HT-29 (cell line): ENCODE measurements around the gene COPS7B. TPM values are rescaled to one million over a fixed set of nuclear protein-coding genes. Genes with fewer than 3 reads are reported as not detected.

ENCODE experiments used
- DNase-seq: peaks from one replicate; pipeline ENCODE4 v3.0.0-alpha.2; 2015; ENCODE audit warnings: low spot score
- total RNA-seq: library from RNA; depleted of rRNA; stranded (reverse); fragments of >200 nt; shearing (Covaris generic); gene quantifications from 2 replicates; pipeline ENCODE4 v1.2.3, GENCODE V29; 2014

The COPS7B gene
- total RNA-seq, 1 experiment from 2014 or later, result 35.4 TPM

DNA sequence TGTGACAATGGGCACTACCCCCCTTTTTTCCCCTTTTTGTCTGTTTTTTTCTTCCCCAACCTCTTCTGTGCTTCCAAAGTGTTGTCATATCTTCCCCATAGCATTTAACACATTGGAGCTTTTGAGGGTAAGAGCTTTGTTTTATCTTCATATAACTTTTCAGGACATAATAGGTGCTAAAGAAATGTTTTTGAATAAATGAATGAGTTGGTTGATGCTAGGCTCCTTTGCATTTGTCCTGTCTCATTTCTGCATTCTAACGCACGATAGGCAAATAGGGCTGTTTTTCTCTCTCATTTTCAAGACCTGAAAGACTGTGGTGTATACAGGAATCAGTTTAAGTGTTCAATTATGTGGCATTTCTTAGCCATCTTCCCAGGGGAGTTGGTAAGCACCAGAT lies 832 bp upstream of the COPS7B start:
- no peak for DNase-seq

DNA sequence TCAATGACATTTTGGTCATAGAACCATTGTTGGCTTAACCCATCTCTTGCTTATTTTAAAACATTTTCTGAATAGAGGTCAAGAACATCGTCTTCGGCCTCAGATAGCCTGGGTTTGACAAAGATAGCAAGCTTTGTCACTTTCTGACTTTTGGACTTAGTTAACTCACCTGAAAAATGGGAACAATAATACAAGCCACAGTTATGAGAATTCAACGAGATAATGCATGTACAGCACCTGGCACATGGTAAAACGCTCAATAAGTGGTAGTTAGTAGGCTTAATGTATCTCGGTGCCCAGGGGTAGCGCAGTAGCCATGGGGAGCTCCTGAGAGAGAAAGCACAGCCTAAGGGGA lies 446 bp upstream of the COPS7B start:
- no peak for DNase-seq

DNA sequence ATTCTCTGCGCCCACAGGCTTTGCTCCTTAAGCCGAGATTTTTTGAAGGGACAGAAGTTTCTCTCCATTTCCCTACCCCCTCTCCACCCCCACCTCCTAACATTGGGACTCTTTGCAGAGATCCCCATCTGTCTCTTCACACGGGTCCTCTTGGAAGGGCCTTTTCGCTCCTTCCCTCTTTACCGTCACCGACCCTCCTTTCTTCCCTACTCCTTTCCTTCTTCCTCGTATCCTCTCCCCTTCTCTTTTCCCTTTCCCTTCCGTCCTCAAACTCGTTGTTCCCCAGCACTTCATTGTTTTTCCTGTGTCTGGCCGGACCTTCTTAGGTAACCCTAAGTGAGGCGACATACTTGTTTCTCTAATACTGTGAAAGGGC lies 660 bp downstream of the COPS7B start:
- no peak for DNase-seq

DNA sequence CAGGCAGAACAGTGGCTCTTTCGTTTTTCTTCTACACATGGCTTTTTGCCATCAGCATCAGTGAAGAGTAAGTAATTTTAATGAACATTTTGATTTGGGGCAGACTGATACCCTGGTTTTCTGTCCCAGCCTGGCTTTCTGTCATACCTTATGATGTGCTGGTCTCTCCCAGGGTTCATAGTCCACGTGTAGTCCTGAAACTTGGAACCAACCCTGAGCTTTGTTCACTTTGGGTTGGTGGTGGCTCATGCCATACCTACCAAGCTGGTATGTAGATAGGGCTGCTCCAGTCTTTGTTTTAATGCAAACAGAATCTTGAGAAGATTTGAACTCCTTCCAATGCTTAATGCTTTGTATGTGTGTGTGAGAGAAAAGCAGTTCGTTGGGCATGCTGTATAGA lies 4.9 kb downstream of the COPS7B start:
- DNase-seq, result no peak

DNA sequence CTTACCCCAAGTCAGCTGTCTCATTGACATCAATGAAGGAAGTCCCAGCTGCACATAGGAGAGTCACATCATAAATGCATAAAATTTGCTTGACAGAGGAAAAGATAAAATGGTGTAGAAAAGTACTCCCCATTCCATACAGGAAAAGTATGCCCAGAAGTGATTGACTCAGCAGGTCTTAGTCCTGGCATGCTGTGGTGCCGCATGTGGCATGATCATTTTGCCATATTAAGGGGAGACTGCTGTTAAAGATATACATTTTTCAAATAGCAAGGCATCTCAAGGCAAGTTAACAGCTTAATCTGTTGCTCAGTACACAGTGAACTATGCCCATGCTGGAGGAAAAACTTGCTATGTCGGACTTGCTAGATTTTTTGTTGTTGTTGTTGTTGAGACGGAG lies 8.1 kb downstream of the COPS7B start:
- no peak for DNase-seq

DNA sequence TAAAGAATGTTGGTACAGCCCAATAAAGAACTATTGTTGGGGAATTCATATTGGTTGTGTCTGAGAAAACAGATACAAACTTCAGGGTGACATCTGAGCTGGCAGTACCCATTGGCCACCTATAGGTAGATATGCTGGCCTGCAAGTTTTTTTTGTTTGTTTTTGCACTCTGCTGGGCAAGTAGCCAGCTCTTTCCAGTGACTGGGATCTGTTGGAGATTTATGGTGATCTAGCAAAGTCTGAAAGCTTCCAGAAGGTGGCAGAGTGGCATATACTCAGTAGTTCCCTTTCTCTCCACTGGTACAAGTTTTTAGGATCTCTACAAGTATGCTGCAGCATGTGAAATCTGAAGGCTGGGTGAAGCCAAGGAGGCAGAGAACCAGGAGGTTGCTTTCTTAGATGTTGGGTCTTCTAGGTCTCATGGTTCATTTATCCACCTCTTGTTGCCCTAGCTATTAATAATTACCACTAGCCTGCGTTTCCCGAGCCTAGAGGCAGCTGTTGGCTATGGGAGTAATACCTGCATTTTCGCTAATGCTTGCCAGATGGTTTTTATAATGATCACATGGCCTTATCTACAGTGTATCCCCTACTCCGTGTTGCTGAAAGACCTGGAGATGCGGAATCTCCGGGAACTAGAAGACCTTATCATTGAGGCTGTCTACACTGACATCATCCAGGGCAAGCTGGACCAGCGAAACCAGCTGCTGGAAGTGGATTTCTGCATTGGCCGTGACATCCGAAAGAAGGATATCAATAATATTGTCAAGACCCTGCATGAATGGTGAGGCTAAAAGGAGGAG lies 9.5 kb downstream of the COPS7B start:
- peak; percentile 98 for DNase-seq

DNA sequence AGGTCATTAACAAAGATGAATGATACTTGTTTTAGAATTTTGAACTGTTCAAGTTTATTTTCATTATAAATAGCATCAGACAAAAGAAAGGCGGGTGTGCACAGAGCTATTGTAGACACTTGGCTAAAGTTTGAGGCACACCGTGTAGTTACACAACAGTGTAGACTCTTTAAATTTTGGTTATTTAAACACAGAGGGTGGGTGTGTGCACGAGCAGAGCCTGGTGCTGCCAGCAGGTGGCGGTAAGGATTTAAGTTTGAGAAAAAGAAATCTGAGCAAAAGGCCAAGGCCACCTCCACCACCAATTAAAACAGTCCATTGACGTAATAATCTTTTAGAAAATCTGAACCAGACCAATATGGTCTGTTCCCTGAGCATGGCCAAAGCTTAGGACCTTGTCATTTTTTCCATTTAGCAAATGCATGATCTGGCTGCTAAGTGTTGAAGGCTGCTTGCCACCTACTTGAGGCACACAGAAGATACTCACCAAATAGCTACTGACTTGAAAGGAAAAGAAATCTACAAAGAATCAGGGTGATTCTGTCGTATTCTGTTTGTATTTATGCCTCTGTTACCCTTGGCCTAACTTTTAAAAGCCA lies 14.3 kb downstream of the COPS7B start:
- peak; percentile 53 for DNase-seq

DNA sequence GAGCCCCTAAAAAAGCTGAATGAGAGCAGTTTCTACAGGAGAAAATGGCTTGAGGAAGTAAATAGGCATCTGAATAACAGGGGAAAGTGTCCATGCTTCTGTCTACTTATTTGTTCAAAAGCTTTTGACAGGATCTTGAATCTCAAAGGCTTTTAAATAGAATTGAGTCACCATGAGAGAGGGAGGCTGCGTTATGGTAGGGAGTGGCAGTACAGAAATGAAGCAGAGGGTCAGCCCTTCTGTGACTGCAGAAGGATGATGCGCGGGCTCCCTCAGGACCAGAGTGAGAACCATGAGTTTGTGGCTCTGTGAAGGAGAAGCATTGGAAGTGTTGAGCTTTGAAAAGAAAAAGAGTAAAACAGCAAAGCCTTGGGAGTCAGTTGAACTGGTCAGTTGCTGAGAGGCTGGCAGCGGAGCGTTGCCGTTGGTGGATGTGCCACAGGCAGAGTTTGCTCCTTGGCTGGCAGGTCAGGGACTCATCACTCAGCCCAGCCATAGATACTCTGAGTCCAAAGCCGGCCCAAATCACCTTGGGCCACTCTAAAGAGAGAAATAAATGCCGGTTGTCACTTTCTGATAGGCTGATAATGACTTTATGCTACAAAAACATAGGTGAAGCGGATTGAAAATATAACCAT lies 17.4 kb downstream of the COPS7B start:
- no peak for DNase-seq

DNA sequence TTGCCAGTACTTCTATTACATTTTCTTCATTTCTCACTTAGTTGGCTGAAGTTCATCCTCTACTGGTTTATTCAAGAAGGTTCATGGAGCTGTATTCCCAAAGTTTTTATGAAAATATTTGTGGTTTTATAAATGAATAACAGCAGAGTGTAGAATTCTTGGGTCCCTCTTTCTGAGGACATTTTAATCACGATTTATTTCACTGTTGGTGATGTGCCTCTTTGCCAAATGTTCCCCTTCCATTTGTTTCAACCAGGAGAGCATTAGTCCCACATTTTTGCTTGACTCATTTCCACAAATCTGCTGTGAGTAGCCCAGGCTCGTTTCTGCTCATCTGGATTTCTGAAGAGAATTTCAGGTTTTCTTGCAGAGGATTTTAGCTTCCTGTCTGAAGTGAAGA lies 20.8 kb downstream of the COPS7B start:
- no peak for DNase-seq

DNA sequence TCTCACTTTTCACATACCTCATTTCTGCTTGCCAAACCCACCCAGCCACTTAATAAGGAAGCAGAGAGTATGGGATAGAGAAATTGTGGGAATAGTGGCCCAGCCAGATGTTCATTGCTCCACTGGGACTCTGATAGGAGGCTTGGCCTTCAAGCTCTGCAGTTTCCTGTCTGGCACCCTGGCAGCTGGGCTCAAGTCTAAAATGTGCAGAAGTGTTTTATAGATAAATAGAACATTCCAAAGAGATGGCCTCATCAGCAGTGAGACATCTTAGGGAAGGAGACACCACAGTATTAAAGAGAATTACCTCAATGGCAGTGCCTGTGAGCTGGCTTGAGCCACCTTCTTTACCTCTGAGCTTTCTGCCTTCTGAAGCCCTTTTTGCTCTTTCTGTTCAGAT lies 24.7 kb downstream of the COPS7B start:
- no peak for DNase-seq

DNA sequence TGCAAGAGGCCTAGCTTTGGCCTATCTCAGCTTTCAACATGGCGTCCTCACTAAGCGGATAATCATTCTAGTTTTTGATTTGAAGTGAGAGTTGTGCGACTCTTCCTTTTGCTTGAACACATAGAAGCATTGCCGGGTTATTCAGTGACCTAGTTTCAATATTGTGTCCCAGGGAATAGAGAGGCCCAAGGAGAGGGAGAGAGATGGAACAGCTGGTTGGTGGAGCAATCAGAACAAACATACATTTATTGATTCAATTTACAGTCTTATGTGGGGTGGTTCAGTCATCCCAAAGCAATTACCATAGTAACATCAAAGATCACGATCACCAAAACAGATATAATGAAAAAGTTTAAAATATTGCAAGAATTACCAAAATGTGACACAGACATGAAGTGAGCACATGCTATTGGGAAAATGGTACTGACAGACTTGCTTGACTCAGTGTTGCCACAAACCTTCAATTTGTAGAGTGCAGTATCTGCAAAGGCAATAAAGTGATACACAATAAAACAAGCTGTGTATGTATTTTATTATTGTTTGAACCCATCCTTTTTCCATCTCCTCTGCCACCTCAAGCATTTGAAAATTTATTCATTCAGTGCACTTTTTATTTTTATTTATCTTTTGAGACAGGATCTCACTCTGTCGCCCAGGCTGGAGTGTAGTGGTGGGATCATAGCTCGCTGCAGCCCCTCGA lies 30.2 kb downstream of the COPS7B start:
- DNase-seq, result no peak

DNA sequence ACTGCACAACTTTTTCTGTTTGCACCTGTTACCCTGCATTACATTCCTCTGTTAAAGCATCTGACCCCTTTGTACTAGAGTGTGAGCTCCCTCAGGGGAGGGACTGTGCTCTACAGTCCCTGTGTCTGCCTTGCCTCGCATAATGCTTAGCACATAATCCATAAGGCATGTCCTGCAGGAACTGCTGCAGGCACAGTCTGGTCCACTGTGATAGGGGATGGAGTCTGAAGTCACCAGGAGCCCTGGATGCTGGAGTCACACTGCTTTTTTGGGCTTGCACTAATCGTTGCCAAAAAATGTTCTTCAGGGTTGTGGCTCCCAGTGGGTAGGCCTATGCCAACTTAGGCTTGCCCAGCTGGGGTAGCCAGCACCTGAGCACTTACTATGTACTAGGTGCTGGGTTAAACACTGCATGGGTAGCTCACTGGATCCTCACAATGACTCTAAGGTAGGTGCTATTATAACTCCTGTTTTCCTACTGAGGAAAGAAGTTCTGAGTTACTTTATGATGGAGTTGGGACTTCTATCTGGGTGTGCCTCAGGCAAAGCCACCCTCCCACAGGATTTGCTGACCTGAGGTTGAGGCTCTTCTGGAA lies 33.3 kb downstream of the COPS7B start:
- no peak for DNase-seq

DNA sequence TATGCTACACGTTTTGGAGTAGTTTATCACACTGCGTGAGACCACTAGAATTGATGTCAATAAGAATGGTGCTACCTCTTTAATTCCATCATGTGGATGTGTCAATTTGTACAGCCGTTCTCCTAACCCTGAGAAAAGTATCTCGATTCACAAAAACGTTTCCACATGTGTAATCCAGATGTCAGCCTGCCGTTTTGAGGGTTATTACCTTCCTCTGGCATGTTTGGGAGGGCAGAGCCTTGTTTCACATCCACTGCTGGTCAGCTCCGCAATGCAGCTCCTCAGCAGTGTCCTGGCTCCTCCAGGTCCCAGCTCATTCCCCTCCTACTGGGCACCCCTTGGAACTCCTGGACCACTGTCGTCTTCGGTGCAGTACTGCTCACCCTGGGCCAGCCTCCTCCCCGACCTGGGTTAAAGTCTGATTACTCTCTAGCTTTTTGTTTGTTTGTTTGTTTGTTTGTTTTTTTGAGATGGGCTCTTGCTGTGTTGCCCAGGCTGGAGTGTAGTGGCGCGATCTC lies 34.6 kb downstream of the COPS7B start:
- no peak for DNase-seq

DNA sequence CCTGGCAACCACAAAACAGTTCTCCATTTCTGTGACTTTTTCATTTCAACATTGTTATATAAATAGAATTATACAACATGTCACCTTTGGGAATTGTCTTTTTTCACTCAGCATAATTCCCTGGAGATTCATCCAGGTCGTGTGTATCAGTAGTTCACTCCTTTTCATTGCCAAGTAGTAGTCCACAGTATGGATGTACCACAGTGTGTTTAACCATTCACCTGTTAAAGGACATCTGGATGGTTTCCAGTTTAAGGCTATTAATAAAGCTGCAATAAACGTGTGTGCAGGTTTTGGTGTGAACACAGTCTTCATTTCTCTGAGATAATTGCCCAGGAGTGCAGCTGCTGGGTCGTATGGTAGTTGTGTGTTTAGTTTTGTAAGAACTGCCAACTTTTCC lies 35.7 kb downstream of the COPS7B start:
- DNase-seq, result no peak

DNA sequence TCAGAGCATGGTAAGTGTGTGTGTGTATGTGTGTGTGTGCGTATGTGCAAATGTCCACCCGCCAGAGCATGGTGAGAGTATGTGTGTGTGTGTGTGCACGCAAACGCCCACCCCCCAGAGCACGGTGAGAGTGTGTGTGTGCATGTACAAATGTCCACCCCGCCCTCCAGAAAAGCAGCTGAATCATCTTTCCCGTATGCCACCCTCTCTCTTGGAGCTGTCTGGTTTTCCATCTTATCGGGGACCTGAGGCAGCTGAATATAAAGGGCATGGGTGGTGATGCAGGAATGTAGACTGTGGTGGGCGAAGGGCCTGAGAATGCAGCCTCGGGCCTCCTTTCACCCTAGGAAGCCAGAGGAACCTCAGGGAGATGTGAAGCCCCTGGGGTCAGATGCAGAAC lies 66.9 kb downstream of the COPS7B start:
- DNase-seq, result no peak

DNA sequence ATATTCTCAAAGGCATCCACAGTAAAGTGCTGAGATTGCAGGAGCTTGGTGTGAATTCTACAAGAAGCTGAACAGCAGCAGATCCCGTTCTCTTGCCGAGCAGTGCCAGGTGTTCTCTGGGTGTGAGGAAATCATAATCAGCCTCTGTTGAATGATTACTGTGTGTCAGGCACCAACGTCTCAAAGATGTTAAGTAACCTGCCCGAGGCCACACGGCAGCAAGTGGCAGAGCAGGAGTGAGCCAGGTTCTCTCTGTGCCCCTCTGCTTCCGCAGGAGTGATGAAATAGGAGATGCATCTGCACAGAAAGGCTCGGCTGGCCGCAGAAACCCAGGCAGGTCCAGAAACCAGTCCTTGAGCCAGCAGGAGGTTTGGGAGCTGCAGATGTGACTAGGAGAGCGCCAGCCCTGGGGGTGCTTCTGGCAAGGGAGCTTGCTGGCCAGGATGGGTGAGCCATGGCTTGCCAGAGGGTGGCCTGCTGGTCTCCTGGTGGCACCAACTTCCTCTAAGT lies 68.4 kb downstream of the COPS7B start:
- DNase-seq, result no peak

DNA sequence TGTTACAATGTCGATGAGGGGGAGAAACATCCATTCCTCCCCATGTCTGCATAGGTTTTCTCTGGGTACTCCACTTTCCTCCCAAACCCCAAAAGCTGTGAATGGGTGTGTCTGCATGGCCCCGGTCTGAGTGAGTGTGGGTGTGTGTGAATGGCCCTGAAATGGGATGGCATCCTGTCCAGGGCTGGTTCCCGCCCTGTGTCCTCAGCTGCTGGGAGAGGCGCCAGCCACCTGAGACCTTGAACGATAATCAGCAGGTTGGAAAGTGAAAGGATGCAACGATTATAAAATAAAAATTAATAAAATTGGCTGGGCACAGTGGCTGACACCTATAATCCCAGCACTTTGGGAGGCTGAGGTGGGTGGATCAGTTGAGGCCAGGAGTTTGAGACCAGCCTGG lies 70.7 kb downstream of the COPS7B start:
- DNase-seq, result no peak
